Testis (tissue), 3 donors: ENCODE measurements around the gene PTPRG. TPM values are rescaled to one million over a fixed set of nuclear protein-coding genes. Genes with fewer than 3 reads are reported as not detected.

Source experiments
- DNase-seq: peaks from one replicate; pipeline ENCODE4 v3.0.0-alpha.2; 2019
- H3K27ac ChIP-seq, 2 donors: fragments of 200-600 bp; sonication (generic); one replicate each; pipeline ENCODE4 v1.5.1; 2019
- H3K27me3 ChIP-seq: fragments of 200-600 bp; sonication (generic); one replicate; pipeline ENCODE4 v1.5.1; 2019
- H3K36me3 ChIP-seq: fragments of 200-600 bp; sonication (generic); one replicate; pipeline ENCODE4 v1.5.1; 2017; ENCODE audit warnings: low read depth; ENCODE audit errors: missing control alignments
- H3K4me1 ChIP-seq: fragments of 200-600 bp; sonication (generic); one replicate; pipeline ENCODE4 v1.5.1; 2019
- H3K4me3 ChIP-seq, 2 donors: fragments of 200-600 bp; sonication (generic); one replicate each; pipeline ENCODE4 v1.5.1; 2017 to 2019
- H3K9me3 ChIP-seq: fragments of 200-600 bp; sonication (generic); one replicate; pipeline ENCODE4 v1.5.1; 2017
- CTCF ChIP-seq, 3 experiments: fragments of 450-650 bp in 2 of 3; fragments of 200-600 bp in 1 of 3; sonication (generic) in 1 of 3; IDR thresholded peaks; one replicate each; pipeline ENCODE4 v1.5.1; 2016 to 2019; ENCODE audit warnings: antibody characterized with exemption in 3 of 3, mild to moderate bottlenecking in 2 of 3, moderate library complexity in 1 of 3
- POLR2A ChIP-seq: fragments of 450-650 bp; IDR thresholded peaks from one replicate; pipeline ENCODE4 v1.6.1; 2017; ENCODE audit warnings: antibody characterized with exemption, mild to moderate bottlenecking, moderate library complexity
- WGBS, 2 donors: methylation state at CpG; one replicate each; pipeline ENCODE4 v1.1.5; 2018; 5-methylcytosine and 5-hydroxymethylcytosine counted together
- intact Hi-C: fragments of 100-400 bp; cut with DNase I; formaldehyde crosslinking; loops from one replicate; pipeline ENCODE4 v1.15.1; 2023; ENCODE audit warnings: low total_unique reads
- polyA plus RNA-seq: library from polyadenylated mRNA; stranded (reverse); fragments of 350-450 nt; fragmentation: Illumina TruSeq; extraction: RNeasy Lipid Tissue Mini Kit (QIAGEN cat#74804); gene quantifications from one replicate; pipeline ENCODE4 v1.2.3, GENCODE V29; 2014; ENCODE audit warnings: low read depth, low replicate concordance; ENCODE audit not compliant: insufficient read depth
- total RNA-seq, 2 donors: library from RNA; depleted of rRNA; stranded (reverse); fragments of >200 nt; gene quantifications; one replicate each; pipeline ENCODE4 v1.2.3, GENCODE V29; 2016

Gene PTPRG
- total and polyA plus RNA-seq, 3 donors from 2014 or later = 26.3 to 107 (median 75.4) TPM

- 76 to 82% methylated on average over 10 to 13 of the region's 13 CpGs for WGBS, 2 donors
- intact Hi-C loops = no loop called here
- no peaks in the 10 kb centered on the region for H3K9me3 ChIP-seq
- DNase-seq = no peak
- no peak for TF ChIP-seq CTCF (IDR thresholded peaks at IDR 0.05)
- no peak for TF ChIP-seq POLR2A
- H3K4me3 ChIP-seq = no peak overlapping the region
- no peaks in the 10 kb centered on the region for H3K36me3 ChIP-seq
- H3K27me3 ChIP-seq = no peaks in the 10 kb centered on the region
- H3K4me1 ChIP-seq = peaks cover 18% of the 10 kb centered on the region
- peak overlapping the region in 1 of 2 donors; percentile 25 for H3K27ac ChIP-seq
Measured at GRCh38 chr3:61612211-61613194, 51.1 kb downstream of the PTPRG start.

DNA sequence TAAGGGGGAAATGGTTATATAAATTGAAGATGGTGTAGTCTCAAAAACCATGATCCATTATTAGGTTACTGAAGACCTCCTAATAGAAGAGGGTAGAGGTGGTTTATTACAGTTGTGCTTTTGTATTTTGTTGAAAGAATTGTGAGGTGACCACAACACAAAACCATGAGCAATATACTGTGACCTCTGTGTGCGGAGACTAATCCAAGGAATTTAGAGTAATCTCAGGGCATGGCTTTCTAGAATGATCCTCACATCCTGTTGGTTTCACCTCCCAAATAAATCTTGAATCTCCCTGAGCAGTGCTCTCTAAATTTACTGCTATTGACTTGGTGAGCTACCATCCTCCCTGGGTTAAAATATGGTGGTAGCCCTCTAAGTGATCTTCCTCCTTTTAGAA is 52.3 kb downstream of the PTPRG start:
- intact Hi-C loops = no loop called here

DNA sequence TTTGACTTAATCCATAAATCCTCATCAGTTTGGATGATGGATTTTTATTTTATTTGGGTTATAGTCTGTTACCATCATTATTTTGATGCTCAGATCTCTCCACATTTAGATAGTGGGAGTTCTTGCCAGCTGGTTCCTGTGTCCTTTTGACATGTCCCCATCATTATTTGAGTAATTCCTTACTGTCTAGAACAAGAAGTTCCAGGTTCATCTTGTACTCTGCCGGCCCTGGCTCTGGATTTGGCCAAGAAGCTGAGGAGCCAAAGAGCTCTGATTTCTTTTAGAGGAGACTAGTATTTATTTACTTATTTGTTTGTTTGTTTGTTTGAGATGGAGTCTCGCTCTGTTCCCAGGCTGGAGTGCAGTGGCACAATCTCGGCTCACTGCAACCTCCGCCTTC is 54.3 kb downstream of the PTPRG start:
- Histone ChIP-seq H3K4me3 (no peak overlapping the region), H3K36me3 (no peaks in the 10 kb centered on the region), H3K27me3 (no peaks in the 10 kb centered on the region), H3K27ac (peak overlapping the region in 1 of 2 donors; percentile 73), H3K9me3 (no peaks in the 10 kb centered on the region), H3K4me1 (peaks cover 24% of the 10 kb centered on the region)
- intact Hi-C loops = no loop called here
- peak; percentile 47 for DNase-seq
- 69 to 75% methylated on average over 4 of the region's 4 CpGs for WGBS, 2 donors
- no peak for TF ChIP-seq POLR2A
- TF ChIP-seq CTCF (IDR thresholded peaks at IDR 0.05) = no peak

More for the DNA sequence above, 52.3 kb downstream of the PTPRG start:
- Histone ChIP-seq H3K27me3 (no peaks in the 10 kb centered on the region), H3K27ac (peak overlapping the region in 1 of 2 donors; percentile 25), H3K9me3 (no peaks in the 10 kb centered on the region), H3K4me3 (no peak overlapping the region), H3K4me1 (peaks cover 24% of the 10 kb centered on the region), H3K36me3 (no peaks in the 10 kb centered on the region)
- TF ChIP-seq CTCF (IDR thresholded peaks at IDR 0.05) (no peak), POLR2A (no peak)
- 93 to 100% methylated on average over 1 of the region's 1 CpG for WGBS, 2 donors
- DNase-seq = no peak

GRCh38 chr3:61616586-61616985 is 55.2 kb downstream of the PTPRG start:
- Histone ChIP-seq H3K4me3 (no peak overlapping the region), H3K27ac (peak overlapping the region in 1 of 2 donors; percentile 73), H3K36me3 (no peaks in the 10 kb centered on the region), H3K4me1 (peaks cover 24% of the 10 kb centered on the region), H3K9me3 (no peaks in the 10 kb centered on the region), H3K27me3 (no peaks in the 10 kb centered on the region)
- no peak for TF ChIP-seq POLR2A
- no peak for TF ChIP-seq CTCF (IDR thresholded peaks at IDR 0.05)
- intact Hi-C loops = no loop called here
- 88 to 94% methylated on average over 6 of the region's 6 CpGs for WGBS, 2 donors
- DNase-seq = no peak
